Smooth muscle cell (in vitro differentiated cells): Measurements from ENCODE around the gene SLC16A8. TPM values are rescaled to one million over a fixed set of nuclear protein-coding genes. Genes with fewer than 3 reads are reported as not detected.

ENCODE experiments used
- DNase-seq: peaks from one replicate; lab custom pipeline; 2025; ENCODE audit not compliant: unreplicated experiment; lab: John Stamatoyannopoulos, UW
- H2AFZ ChIP-seq: fragments of 200-600 bp; sonication (generic); 2 replicates; pipeline ENCODE4 v1.6.0; 2016; ENCODE audit warnings: antibody characterized with exemption, low read depth, mild to moderate bottlenecking
- H3F3A ChIP-seq: fragments of 200-600 bp; sonication (generic); 2 replicates; pipeline ENCODE4 v1.6.0; 2017; ENCODE audit warnings: antibody characterized with exemption, low read depth
- H3K27ac ChIP-seq: fragments of 200-600 bp; sonication (generic); 2 replicates; pipeline ENCODE4 v1.5.1; 2016; ENCODE audit warnings: low read depth, mild to moderate bottlenecking
- H3K27me3 ChIP-seq: fragments of 200-600 bp; sonication (generic); 2 replicates; pipeline ENCODE4 v1.6.1; 2016; ENCODE audit warnings: low read depth, mild to moderate bottlenecking
- H3K36me3 ChIP-seq: fragments of 200-600 bp; sonication (generic); 2 replicates; pipeline ENCODE4 v1.5.1; 2016; ENCODE audit warnings: low read depth
- H3K4me1 ChIP-seq: fragments of 200-600 bp; sonication (generic); 2 replicates; pipeline ENCODE4 v1.5.1; 2016; ENCODE audit warnings: low read depth
- H3K4me2 ChIP-seq: fragments of 200-600 bp; sonication (generic); 2 replicates; pipeline ENCODE4 v1.6.0; 2016; ENCODE audit warnings: mild to moderate bottlenecking
- H3K4me3 ChIP-seq: fragments of 200-600 bp; sonication (generic); 2 replicates; pipeline ENCODE4 v1.5.1; 2016; ENCODE audit warnings: mild to moderate bottlenecking
- H3K79me2 ChIP-seq: fragments of 200-600 bp; sonication (generic); 2 replicates; pipeline ENCODE4 v1.6.0; 2016; ENCODE audit warnings: low read depth, mild to moderate bottlenecking
- H3K9ac ChIP-seq: fragments of 200-600 bp; sonication (generic); 2 replicates; pipeline ENCODE4 v1.6.0; 2016; ENCODE audit warnings: low read depth
- H3K9me3 ChIP-seq: fragments of 200-600 bp; sonication (generic); replicated peaks from 2 replicates; pipeline ENCODE4 v1.5.1; 2016; ENCODE audit warnings: low read depth
- H4K20me1 ChIP-seq: fragments of 200-600 bp; sonication (generic); 2 replicates; pipeline ENCODE4 v1.6.0; 2016; ENCODE audit warnings: low read depth
- WGBS: methylation state at CpG from one replicate; pipeline ENCODE4 v1.1.7; 2016; ENCODE audit warnings: low lambda C conversion rate; 5-methylcytosine and 5-hydroxymethylcytosine counted together
- polyA plus RNA-seq: library from polyadenylated mRNA; unstranded; fragments of >200 nt; fragmentation: Nextera tagmentation; extraction: Ambion mirVana; gene quantifications from 2 replicates; pipeline ENCODE4 v1.2.1, GENCODE V29; 2016
- total RNA-seq: library from RNA; depleted of rRNA; stranded (reverse); fragments of >200 nt; gene quantifications from 2 replicates; pipeline ENCODE4 v1.2.3, GENCODE V29; 2014
- TF ChIP-seq, protein P1 (sequence below): fragments of 200-600 bp; sonication (generic); IDR thresholded peaks from 2 replicates; pipeline ENCODE4 v1.5.1; 2017; ENCODE audit warnings: borderline replicate concordance, mild to moderate bottlenecking, antibody characterized with exemption; ENCODE audit not compliant: insufficient read depth, poor library complexity, severe bottlenecking

Gene SLC16A8
- total RNA-seq, result 0.09 TPM in 1 of 2 replicates, not detected in the other
- polyA plus RNA-seq, result 0.93 and 1.4 TPM in 2 replicates

- Histone ChIP-seq H3K36me3 (no peaks in the 10 kb centered on the region), H3K27me3 (peaks cover 4% of the 10 kb centered on the region), H3K9ac (no peak within 1 kb of the TSS), H3K79me2 (no peaks in the 10 kb centered on the region), H4K20me1 (no peaks in the 10 kb centered on the region), H3K4me2 (no peak within 1 kb of the TSS), H3F3A (no peaks in the 10 kb centered on the region), H3K27ac (no peak within 1 kb of the TSS), H2AFZ (no peak within 1 kb of the TSS), H3K9me3 (no peaks in the 10 kb centered on the region), H3K4me3 (no peak within 1 kb of the TSS), H3K4me1 (peaks cover 22% of the 10 kb centered on the region)
- 59% methylated on average over 15 of the region's 16 CpGs for WGBS
- DNase-seq, result no peak
- TF ChIP-seq, protein P1, sequence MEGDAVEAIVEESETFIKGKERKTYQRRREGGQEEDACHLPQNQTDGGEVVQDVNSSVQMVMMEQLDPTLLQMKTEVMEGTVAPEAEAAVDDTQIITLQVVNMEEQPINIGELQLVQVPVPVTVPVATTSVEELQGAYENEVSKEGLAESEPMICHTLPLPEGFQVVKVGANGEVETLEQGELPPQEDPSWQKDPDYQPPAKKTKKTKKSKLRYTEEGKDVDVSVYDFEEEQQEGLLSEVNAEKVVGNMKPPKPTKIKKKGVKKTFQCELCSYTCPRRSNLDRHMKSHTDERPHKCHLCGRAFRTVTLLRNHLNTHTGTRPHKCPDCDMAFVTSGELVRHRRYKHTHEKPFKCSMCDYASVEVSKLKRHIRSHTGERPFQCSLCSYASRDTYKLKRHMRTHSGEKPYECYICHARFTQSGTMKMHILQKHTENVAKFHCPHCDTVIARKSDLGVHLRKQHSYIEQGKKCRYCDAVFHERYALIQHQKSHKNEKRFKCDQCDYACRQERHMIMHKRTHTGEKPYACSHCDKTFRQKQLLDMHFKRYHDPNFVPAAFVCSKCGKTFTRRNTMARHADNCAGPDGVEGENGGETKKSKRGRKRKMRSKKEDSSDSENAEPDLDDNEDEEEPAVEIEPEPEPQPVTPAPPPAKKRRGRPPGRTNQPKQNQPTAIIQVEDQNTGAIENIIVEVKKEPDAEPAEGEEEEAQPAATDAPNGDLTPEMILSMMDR, result no peak
Measured at GRCh38 chr22:38083931-38084631, at the start of gene SLC16A8. Gene SLC16A8 (minus strand): TSS chr22:38084184. CDS start chr22:38082873, 1,311 bp downstream.

- no peak overlapping the region for H3K27ac ChIP-seq
- TF ChIP-seq, protein P1, result no peak
- no peaks in the 10 kb centered on the region for H3K79me2 ChIP-seq
- H3K27me3 ChIP-seq, result no peaks in the 10 kb centered on the region
- no peaks in the 10 kb centered on the region for H3F3A ChIP-seq
- 99% methylated on average over 4 of the region's 4 CpGs for WGBS
- no peak overlapping the region for H3K4me3 ChIP-seq
- H2AFZ ChIP-seq, result no peak overlapping the region
- no peak overlapping the region for H3K4me2 ChIP-seq
- DNase-seq, result no peak
- no peak overlapping the region for H3K9ac ChIP-seq
- H4K20me1 ChIP-seq, result no peaks in the 10 kb centered on the region
- H3K4me1 ChIP-seq, result no peaks in the 10 kb centered on the region
- H3K9me3 ChIP-seq, result no peaks in the 10 kb centered on the region
- H3K36me3 ChIP-seq, result no peaks in the 10 kb centered on the region
Measured at GRCh38 chr22:38133331-38133730, 49.3 kb upstream of the SLC16A8 start.

- no peak overlapping the region for H3K4me2 ChIP-seq
- 96% methylated on average over 27 of the region's 28 CpGs for WGBS
- H2AFZ ChIP-seq, result no peak overlapping the region
- no peak overlapping the region for H3K27ac ChIP-seq
- H3K9me3 ChIP-seq, result no peaks in the 10 kb centered on the region
- H3K36me3 ChIP-seq, result no peaks in the 10 kb centered on the region
- TF ChIP-seq, protein P1, result no peak
- H3K4me1 ChIP-seq, result no peaks in the 10 kb centered on the region
- no peaks in the 10 kb centered on the region for H3F3A ChIP-seq
- no peaks in the 10 kb centered on the region for H3K79me2 ChIP-seq
- no peak for DNase-seq
- H3K27me3 ChIP-seq, result no peaks in the 10 kb centered on the region
- no peak overlapping the region for H3K9ac ChIP-seq
- H4K20me1 ChIP-seq, result no peaks in the 10 kb centered on the region
- H3K4me3 ChIP-seq, result no peak overlapping the region
Measured at GRCh38 chr22:38132794-38133193, 48.8 kb upstream of the SLC16A8 start.

GRCh38 chr22:38132136-38132535 lies 48.2 kb upstream of the SLC16A8 start:
- Histone ChIP-seq H3K36me3 (no peaks in the 10 kb centered on the region), H3K9me3 (no peaks in the 10 kb centered on the region), H3K4me1 (no peaks in the 10 kb centered on the region), H3K27me3 (no peaks in the 10 kb centered on the region), H3K79me2 (no peaks in the 10 kb centered on the region), H3F3A (no peaks in the 10 kb centered on the region), H2AFZ (no peak overlapping the region), H3K9ac (no peak overlapping the region), H4K20me1 (no peaks in the 10 kb centered on the region), H3K4me2 (no peak overlapping the region), H3K4me3 (no peak overlapping the region), H3K27ac (no peak overlapping the region)
- no peak for DNase-seq
- TF ChIP-seq, protein P1, result no peak
- WGBS, result 88% methylated on average over 7 of the region's 7 CpGs
